ENCODE data around the gene SUN5.
"Not testable (repeated sequence)": the region's sequence is repeated elsewhere in the genome, so short reads cannot be mapped to it uniquely, and the experiment has no call there.

Gene SUN5

DNA sequence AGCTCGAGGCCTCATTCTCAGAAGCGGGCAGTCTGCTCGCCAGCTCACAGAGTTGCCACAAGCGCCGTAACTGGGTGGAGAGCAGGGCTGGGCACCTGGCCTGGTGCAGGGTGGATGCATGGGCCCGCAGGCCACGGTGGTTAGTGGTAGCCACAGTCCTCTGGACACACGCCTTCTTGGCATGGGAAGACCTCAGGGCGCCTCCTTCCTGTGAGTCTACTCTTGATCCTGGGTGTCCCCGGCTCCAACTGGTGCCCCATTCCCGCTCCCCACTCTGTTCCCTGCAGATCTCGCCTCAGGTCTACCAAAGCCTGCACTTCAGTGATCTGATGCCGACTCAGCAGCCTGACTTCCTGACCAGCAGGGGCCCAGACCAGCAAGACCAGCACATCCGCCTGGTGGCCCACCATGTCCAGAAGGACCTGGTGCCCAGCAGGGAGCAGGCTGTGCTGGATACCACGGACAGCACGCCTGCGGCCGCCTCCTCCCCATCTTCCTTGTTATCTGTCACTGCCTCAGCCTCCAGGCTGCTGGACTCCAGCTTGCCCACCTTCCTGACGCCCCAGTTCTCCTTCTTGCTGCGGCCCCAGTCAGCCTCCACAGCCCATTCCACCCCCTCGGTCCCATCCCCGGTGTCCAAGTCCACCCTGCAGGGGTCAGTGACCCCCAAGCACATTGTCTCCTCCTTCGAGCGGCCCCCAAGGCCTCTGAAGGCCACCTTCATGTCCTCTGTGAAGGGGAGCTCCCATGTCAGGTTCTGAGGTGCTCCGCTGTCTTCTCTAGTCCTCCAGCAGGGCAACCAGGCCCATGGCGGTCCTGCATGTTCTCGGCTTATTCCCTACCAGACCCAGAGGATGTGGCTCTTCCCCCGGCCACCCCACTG, 43.1 kb downstream of the SUN5 start:
- no peak for DNase-seq

- no peak for DNase-seq
Measured at GRCh38 chr20:32960222-32960518, 44.1 kb downstream of the SUN5 start.

- no peak for DNase-seq
Measured at GRCh38 chr20:32959351-32960221, 44.6 kb downstream of the SUN5 start.

DNA sequence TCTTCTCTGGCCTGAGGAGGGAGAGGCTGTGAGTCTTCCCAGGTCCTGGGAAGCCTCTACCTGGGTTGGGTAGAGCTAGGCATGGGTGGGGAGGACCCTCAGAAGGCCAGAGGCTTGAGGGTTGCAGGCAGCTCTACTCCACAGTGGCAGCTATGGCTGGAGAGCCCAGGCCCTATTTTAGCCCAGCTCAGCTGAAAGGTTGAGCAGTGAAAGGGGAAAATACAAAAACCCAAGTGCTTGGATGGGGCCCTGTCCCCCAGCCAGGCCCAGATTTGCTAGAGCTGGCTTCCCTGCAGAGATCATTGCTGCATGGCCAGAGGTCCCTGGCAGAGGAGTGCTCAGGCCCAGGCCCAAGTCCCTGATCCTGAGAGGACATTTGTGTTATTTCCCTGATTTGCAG, 45.7 kb downstream of the SUN5 start:
- no peak for DNase-seq

DNA sequence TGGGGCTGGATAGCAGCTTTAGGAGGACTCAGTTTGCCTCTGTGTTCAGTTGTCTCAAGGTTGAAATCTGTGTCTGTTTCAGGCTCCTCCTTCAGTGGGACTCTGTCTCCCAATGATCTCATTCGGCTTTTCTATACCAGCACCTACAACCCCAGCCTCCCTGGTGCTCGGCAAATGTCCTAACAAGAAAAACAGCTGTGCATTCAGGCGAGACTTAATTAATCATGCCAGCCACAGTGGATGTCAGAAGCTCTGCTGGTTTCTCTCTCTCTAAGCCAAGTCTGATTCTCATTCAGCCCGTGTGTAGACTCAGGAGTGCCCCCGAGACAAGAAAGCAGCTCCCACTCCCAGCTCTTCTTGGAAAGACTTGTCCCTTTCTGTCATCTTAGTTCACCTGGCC, 46.8 kb downstream of the SUN5 start:
- no peak for DNase-seq

DNA sequence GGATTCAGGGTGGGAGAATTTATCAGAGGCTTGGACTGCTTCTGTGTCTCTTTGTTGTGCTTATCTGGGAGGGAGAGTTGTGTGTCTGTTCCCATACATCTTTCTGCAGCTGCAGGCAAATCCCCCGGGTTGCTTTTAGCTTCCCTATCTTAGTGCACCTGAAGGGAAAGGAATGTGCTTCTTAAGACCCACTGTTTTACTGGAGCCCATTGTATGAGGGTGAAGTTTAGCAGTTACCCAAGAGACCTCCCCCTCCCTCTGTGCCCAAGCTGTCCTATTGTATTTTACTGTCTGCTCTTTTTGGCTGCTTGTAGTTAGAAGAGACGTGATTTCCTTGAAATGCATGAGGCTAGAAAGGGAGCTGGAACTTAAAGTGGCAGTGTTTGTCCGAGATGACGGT, 53.7 kb downstream of the SUN5 start:
- not testable (repeated sequence) for DNase-seq

DNA sequence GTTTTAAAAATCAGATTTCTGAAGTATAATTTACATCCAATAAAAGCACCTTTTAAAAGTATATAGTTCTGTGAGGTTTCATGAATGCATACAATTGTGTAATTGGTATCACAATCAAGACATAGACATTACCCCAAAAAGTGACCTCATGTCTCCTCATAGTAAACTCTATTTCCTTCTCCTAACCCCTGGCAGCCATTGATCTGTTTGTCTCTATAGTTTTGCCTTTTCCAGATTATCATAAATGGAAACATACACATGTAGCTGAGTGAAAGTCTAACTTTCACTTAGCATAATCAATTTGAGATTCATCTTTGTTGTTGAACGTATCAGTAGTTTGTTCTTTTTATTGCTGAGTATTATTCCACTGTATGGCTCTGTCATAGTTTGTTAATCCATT, 57.6 kb downstream of the SUN5 start:
- no peak for DNase-seq

- no peak for DNase-seq
Measured at GRCh38 chr20:32945710-32946221, 58.5 kb downstream of the SUN5 start.

DNA sequence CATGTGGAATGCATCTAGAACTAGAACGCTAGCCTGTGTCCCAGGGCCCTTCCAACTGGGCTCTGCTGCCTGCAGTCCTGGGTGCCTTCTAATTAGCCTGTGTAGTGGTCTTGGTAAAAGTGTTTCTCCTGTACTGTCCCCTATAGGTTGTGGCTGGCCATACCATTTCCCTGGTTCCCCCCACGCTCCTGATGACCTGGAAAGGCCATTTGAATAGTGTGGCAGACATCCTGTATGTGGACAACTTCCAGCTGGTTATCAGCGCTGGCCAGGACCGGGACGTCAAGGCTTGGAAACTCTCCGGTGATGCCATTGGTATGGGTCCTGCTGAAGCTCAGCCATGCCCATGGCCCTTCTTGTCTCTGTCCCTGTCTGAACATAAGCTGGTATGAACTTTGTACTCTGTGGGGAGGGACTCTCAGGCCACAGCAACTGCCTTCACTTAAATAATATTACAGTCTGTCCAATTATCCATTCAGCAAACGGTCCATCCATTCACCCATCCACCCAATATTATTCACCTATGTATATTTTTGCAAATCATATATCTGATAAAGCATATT, 60.7 kb downstream of the SUN5 start:
- no peak for DNase-seq

DNA sequence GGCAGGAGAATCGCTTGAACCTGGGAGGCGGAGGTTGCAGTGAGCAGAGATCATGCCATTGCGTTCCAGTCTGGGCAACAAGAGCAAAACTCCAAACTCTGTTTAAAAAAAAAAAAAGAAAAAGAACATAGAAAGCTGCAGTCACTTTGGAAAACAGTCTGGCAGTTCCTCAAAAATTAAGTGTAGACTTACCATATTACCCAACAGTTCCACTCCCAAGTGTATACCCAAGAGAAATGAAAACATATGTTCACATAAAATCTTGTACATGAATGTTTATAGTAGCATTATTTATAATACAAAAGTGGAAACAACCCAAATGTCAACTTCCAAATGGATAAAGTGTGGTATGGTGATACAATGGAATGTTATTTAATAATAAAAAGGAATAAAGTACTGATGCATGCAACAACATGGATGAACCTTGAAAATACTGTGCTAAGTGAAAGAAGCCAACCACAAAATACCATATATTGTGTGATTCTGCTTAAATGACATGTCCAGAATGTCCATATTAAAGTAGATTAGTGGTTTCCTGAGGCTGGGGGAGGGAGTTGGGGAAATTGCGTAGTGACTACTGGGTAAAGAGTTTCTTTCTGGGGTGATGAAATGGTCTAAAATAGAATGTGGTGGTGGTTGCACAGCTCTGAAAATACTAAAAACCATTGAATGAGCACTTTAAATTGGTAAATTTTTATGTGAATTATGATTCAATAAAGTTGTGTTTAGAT, 62.9 kb downstream of the SUN5 start:
- peak; percentile 4 for DNase-seq

- DNase-seq: no peak
Measured at GRCh38 chr20:32934580-32934979, 69.7 kb downstream of the SUN5 start.

Measured in suppressor macrophage treated with lipopolysaccharide for 4 hours (primary cell).